H1 (cell line): ENCODE data around the gene DEAF1. TPM values are rescaled to one million over a fixed set of nuclear protein-coding genes. Genes with fewer than 3 reads are reported as not detected.

Experiments
- EGR1 ChIP-seq: IDR thresholded peaks from 2 replicates; pipeline ENCODE4 v1.6.1; 2011; ENCODE audit warnings: low read depth, low read length, borderline replicate concordance
- SIX5 ChIP-seq: IDR thresholded peaks from 2 replicates; pipeline ENCODE4 v1.6.1; 2011; ENCODE audit warnings: mild to moderate bottlenecking, low read depth, low read length
- polyA plus RNA-seq, 7 experiments: library from polyadenylated mRNA; depleted of rRNA in 3 of 7; stranded (reverse) in 5 of 7; unstranded in 2 of 7; fragments of >200 nt in 5 of 7; fragments of 200-250 nt in 2 of 7; gene quantifications; 1 replicate in 5 of 7; 2 replicates in 1 of 7; 4 replicates in 1 of 7; pipeline versions ENCODE4 v1.2.1 to v1.2.3, GENCODE V29; 2011 to 2013; ENCODE audit warnings: missing spikeins in 2 of 7, mixed read lengths in 2 of 7
- total RNA-seq: library from RNA; stranded (reverse); fragmentation: NEBNext Ultra II Directional; extraction: Animal tissue kit (Norgen Biotek cat#: 25700); gene quantifications from 2 replicates; pipeline ENCODE4 v1.2.1, GENCODE V29; 2021

DEAF1 gene
- total and polyA plus RNA-seq, 2 of the 8 experiments (the other 6 are each of a cell fraction or from before 2014, with no cell fraction given) = 47.3 to 58.4 TPM

- no peak for TF ChIP-seq SIX5
- TF ChIP-seq EGR1 = no peak
Observed at GRCh38 chr11:607971-608659, 86.9 kb downstream of the DEAF1 start (continued).
